Stimulated activated CD4-positive, alpha-beta T cell treated with anti-CD3 and anti-CD28 coated beads, Interleukin-15, amount 100 ng/mL, for 48 hours (primary cell): ENCODE measurements around the gene ANGPTL1.

Experiments
- DNase-seq, 2 donors: peaks; one replicate each; pipeline ENCODE4 v3.0.0-alpha.2; 2020; ENCODE audit warnings: low read depth in 2 of 2

ANGPTL1 gene

GRCh38 chr1:178870944-178871343 lies at the start of gene ANGPTL1:
TSS of gene ANGPTL1 (minus strand) at chr1:178871077. CDS start at chr1:178865776, 5,301 bp downstream.
- no peak for DNase-seq

GRCh38 chr1:178919581-178919980 lies 48.7 kb upstream of the ANGPTL1 start:
- DNase-seq: no peak

- no peak for DNase-seq
These were observed 48.1 kb upstream of the ANGPTL1 start for GRCh38 chr1:178918955-178919354.

GRCh38 chr1:178918308-178918707 lies 47.4 kb upstream of the ANGPTL1 start:
- DNase-seq: no peak

GRCh38 chr1:178916448-178917174 lies 45.7 kb upstream of the ANGPTL1 start:
- DNase-seq: no peak

- no peak for DNase-seq
These were observed 41.7 kb upstream of the ANGPTL1 start for GRCh38 chr1:178912597-178912996.

GRCh38 chr1:178910023-178910422 lies 39.1 kb upstream of the ANGPTL1 start:
- no peak for DNase-seq

GRCh38 chr1:178908358-178908757 lies 37.5 kb upstream of the ANGPTL1 start:
- no peak for DNase-seq

GRCh38 chr1:178901482-178902125 lies 30.7 kb upstream of the ANGPTL1 start:
- DNase-seq: no peak

- no peak for DNase-seq
These were observed 28.5 kb upstream of the ANGPTL1 start for GRCh38 chr1:178899402-178899801.

- no peak for DNase-seq
These were observed 27.5 kb upstream of the ANGPTL1 start for GRCh38 chr1:178898401-178898800.

GRCh38 chr1:178895928-178896327 lies 25.1 kb upstream of the ANGPTL1 start:
- no peak for DNase-seq

GRCh38 chr1:178886551-178886950 lies 15.7 kb upstream of the ANGPTL1 start:
- no peak for DNase-seq

GRCh38 chr1:178885869-178886268 lies 15.0 kb upstream of the ANGPTL1 start:
- no peak for DNase-seq

GRCh38 chr1:178881950-178882349 lies 11.1 kb upstream of the ANGPTL1 start:
- no peak for DNase-seq

- DNase-seq: no peak
These were observed 7.0 kb upstream of the ANGPTL1 start for GRCh38 chr1:178877896-178878295.

GRCh38 chr1:178875936-178876335 lies 5.1 kb upstream of the ANGPTL1 start:
- no peak for DNase-seq

- no peak for DNase-seq
These were observed 4.1 kb upstream of the ANGPTL1 start for GRCh38 chr1:178874966-178875365.

GRCh38 chr1:178871551-178872320 lies 859 bp upstream of the ANGPTL1 start:
- DNase-seq: no peak

GRCh38 chr1:178870221-178870620 lies 656 bp downstream of the ANGPTL1 start:
- no peak for DNase-seq

- no peak for DNase-seq
These were observed 1.7 kb downstream of the ANGPTL1 start for GRCh38 chr1:178869119-178869697.

GRCh38 chr1:178868706-178869105 lies 2.2 kb downstream of the ANGPTL1 start:
- DNase-seq: no peak
